ENCODE results near the gene RC3H2. TPM values are rescaled to one million over a fixed set of nuclear protein-coding genes. Genes with fewer than 3 reads are reported as not detected.

The RC3H2 gene
- total RNA-seq, 1 experiment from 2014 or later = 37.5 TPM

- no peak for TF ChIP-seq ZNF281 (CRISPR knock-in tag; IDR thresholded peaks at IDR 0.05)
- TF ChIP-seq CREM (CRISPR knock-in tag; IDR thresholded peaks at IDR 0.05) = no peak
- TF ChIP-seq SP1 (CRISPR knock-in tag; conservative IDR thresholded peaks at IDR 0.05) = peak; percentile 54; the same call in 1 of the 2 replicates
- TF ChIP-seq MLX (CRISPR knock-in tag; IDR thresholded peaks at IDR 0.05) = no peak
- no peak for TF ChIP-seq NFYB (CRISPR knock-in tag; conservative IDR thresholded peaks at IDR 0.05; ENCODE audit: low read depth)
- no peak for TF ChIP-seq KAT7 (CRISPR knock-in tag; IDR thresholded peaks at IDR 0.05; ENCODE audit: borderline replicate concordance)
- no peak for TF ChIP-seq PRRX2 (CRISPR knock-in tag; IDR thresholded peaks at IDR 0.05)
- TF ChIP-seq CDX4 (CRISPR knock-in tag; IDR thresholded peaks at IDR 0.05; ENCODE audit: borderline replicate concordance) = no peak
- no peak for TF ChIP-seq PREB (CRISPR knock-in tag; IDR thresholded peaks at IDR 0.05; ENCODE audit: borderline replicate concordance)
- no peak for TF ChIP-seq RORB (CRISPR knock-in tag; IDR thresholded peaks at IDR 0.05)
- TF ChIP-seq FOXP1 (CRISPR knock-in tag; IDR thresholded peaks at IDR 0.05; ENCODE audit: borderline replicate concordance) = no peak; the same call in 1 of the 2 replicates
- TF ChIP-seq USF2 (CRISPR knock-in tag; IDR thresholded peaks at IDR 0.05) = peak; percentile 97
- TF ChIP-seq GABPB1 (CRISPR knock-in tag; IDR thresholded peaks at IDR 0.05) = no peak
- TF ChIP-seq TEAD4 (CRISPR knock-in tag; IDR thresholded peaks at IDR 0.05) = no peak
- TF ChIP-seq AR (CRISPR knock-in tag; IDR thresholded peaks at IDR 0.05) = no peak
- TF ChIP-seq AFF4 (CRISPR knock-in tag; IDR thresholded peaks at IDR 0.05; ENCODE audit: borderline replicate concordance) = no peak
- TF ChIP-seq MYBL2 (CRISPR knock-in tag; IDR thresholded peaks at IDR 0.05) = peak; percentile 69; the same call in 1 of the 2 replicates
- no peak for TF ChIP-seq ZBTB21 (CRISPR knock-in tag; IDR thresholded peaks at IDR 0.05; ENCODE audit: borderline replicate concordance)
- no peak for TF ChIP-seq GTF2I (CRISPR knock-in tag; conservative IDR thresholded peaks at IDR 0.05)
- TF ChIP-seq JUN (CRISPR knock-in tag; IDR thresholded peaks at IDR 0.05) = no peak
- TF ChIP-seq FOXJ3 (CRISPR knock-in tag; IDR thresholded peaks at IDR 0.05; ENCODE audit: borderline replicate concordance) = no peak
- 0 out of 2 replicates have a peak, but pooled peaks have one; percentile 73 for TF ChIP-seq ELF4 (CRISPR knock-in tag; IDR thresholded peaks at IDR 0.05; ENCODE audit: low read depth)
- TF ChIP-seq EMX1 (CRISPR knock-in tag; IDR thresholded peaks at IDR 0.05) = no peak
- TF ChIP-seq HMGA2 (CRISPR knock-in tag; IDR thresholded peaks at IDR 0.05) = no peak
- TF ChIP-seq ATF3 (CRISPR knock-in tag; conservative IDR thresholded peaks at IDR 0.05) = no peak
- TF ChIP-seq CREB1 (CRISPR knock-in tag; IDR thresholded peaks at IDR 0.05) = no peak
These were observed at the start of gene RC3H2 (continued) for GRCh38 chr9:122904823-122905710.

Measured in WTC11 (cell line).